Right forelimb (tissue), 1 donor: ENCODE measurements around the gene TSPOAP1.

Experiments used
- DNase-seq: peaks from one replicate; pipeline ENCODE4 v3.0.0-alpha.2; 2018

TSPOAP1 gene, protein sequence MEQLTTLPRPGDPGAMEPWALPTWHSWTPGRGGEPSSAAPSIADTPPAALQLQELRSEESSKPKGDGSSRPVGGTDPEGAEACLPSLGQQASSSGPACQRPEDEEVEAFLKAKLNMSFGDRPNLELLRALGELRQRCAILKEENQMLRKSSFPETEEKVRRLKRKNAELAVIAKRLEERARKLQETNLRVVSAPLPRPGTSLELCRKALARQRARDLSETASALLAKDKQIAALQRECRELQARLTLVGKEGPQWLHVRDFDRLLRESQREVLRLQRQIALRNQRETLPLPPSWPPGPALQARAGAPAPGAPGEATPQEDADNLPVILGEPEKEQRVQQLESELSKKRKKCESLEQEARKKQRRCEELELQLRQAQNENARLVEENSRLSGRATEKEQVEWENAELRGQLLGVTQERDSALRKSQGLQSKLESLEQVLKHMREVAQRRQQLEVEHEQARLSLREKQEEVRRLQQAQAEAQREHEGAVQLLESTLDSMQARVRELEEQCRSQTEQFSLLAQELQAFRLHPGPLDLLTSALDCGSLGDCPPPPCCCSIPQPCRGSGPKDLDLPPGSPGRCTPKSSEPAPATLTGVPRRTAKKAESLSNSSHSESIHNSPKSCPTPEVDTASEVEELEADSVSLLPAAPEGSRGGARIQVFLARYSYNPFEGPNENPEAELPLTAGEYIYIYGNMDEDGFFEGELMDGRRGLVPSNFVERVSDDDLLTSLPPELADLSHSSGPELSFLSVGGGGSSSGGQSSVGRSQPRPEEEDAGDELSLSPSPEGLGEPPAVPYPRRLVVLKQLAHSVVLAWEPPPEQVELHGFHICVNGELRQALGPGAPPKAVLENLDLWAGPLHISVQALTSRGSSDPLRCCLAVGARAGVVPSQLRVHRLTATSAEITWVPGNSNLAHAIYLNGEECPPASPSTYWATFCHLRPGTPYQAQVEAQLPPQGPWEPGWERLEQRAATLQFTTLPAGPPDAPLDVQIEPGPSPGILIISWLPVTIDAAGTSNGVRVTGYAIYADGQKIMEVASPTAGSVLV (N-terminal part only)

DNA sequence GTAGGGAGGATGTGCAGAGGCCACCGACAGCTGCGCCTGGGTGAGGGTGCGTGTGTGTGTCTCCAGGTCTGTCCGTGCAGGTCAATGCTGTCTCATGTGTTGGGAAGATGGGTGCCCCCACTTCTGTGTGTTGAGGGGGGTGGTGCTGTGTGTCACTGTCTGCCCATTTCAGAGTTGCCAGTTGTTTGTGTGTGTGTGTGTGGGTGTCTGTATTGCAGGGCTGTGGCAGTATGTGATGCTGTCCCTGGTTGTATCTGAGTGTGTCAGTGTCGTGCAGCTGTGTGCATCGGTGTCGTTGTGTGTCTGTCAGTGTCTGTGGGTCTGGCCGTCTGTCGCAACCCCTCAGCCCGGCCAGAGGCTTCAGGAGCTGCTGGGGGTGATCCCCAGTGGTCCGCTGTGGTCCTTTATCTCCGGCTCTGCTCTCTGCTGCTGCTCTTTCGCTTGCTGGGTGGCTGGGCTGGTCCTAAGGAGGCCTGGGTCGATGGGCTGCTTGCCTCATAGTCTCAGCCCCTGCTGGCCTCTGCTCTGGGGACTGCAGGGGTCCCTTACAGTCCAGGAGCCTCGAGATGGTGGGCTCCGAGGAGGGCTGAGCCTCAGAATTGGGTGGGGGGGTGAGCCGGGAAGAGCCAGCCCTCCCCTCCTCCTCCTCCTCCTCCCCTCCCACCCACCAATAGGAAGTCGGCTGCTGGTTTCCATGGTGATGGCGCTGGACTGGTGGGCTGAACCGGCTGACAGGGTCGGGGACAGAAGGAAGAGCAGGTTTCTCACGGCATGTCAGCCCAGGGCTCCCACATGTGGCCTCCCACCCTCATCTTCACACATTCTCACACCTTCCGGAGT, at the start of gene TSPOAP1:
Gene TSPOAP1, minus strand, starts transcription at position 601 of the 840 bp plus-strand sequence. CDS start 875 bp downstream, outside the sequence.
- no peak for DNase-seq

DNA sequence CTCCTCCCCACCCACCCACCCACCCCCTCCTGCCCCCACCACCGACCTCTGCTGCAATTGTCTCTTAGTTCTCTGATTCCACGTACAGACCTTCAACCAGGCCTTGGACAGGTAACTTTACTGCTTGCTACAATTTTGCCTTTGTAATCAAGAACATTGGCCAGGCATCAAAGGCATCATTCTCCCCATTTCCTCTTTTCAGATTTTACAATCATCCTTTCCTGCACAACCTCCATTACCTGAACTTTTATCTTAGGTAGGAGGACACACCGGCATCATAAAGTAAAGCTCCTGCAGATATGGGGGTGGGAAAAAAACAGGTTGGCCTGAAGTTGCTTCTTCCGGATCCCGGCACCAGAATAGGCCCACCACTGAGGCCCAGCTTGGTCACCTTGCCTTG, 49.1 kb upstream of the TSPOAP1 start:
- no peak for DNase-seq

DNA sequence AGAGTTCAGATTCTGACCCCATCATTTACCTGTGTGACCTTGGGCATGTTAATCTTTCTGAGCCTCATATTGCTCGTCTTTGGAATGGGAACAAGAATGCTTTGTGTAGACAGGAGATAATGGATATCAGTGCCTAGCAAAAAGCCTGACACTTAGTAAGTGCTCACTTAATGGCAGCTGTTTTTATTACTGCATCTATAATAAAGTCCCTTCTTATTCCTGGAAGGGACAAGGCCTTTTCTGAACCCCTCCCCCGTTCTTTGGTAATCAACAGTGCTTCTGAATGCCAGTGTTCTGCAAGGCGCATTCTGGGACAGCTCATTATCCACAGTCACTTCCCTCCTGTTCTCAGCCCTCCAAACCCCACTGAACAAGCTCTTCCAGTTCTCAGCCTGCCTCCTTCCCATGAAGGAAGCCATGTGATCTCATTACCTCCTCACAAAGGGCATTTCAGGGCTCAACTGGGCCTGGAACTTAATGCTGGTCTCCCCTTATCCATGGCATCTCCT, 48.6 kb upstream of the TSPOAP1 start:
- no peak for DNase-seq

DNA sequence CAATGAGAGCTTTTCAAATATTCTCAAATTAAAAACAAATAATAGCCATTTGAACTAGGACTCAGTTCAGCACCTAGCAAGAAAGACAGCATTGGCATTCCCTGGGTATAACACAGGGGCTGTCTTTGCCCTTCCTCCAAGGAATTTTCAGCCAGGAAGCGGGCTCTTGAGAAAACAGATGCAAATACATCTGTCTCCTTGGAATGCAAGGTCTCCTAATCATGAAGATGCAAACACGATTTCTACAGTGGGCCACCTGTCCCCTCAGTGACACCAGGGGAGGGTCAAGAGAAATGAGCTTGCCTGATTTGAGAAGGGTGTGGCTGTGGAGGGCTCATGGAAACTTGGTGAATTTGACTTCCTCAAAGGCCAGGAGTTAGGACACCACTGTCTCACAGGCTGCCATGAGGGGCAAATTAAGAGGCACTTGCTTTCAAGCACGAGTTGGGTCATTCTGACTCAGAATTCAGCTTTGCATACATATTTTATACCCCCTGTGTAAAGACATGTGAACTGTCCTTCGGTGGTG, 47.9 kb upstream of the TSPOAP1 start:
- DNase-seq: no peak

DNA sequence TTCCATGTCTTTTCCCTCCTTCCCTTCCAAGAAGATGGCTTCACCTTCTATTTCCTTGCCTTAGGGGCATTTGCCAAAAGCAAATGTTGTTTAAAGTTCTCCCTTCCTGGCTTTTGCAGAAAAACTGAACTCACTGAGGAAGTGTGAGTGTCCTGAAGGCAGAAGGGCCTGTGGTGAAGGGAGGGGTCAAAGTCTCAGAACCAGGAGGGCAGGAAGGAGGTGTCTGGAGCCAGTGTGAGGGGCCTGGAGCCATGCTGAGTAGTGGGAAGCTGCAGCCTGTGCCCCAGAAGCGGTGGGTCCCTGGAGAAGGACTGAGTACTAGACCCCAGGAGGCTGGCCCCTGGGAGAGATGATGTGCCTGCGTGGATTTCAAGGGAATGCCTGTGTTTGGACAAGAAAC, 47.2 kb upstream of the TSPOAP1 start:
- DNase-seq: no peak

DNA sequence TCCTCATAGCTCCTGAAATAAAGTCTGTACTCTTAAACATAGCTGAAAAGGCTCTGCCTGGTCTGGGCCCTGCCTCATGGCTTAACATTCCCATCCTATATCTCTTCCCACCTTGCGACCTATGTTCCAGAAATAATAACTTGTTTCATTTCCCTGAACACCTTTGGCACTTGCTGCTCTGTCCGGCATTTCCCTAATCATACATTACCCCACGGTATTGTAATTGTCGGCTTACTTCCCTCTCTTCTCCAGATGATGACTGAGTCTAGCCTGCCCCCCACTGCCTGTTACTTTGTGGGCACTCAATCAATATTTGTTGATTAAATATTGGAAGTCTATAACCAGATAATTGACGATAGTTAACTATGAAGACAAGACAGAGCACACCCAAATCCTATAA, 46.7 kb upstream of the TSPOAP1 start:
- no peak for DNase-seq

DNA sequence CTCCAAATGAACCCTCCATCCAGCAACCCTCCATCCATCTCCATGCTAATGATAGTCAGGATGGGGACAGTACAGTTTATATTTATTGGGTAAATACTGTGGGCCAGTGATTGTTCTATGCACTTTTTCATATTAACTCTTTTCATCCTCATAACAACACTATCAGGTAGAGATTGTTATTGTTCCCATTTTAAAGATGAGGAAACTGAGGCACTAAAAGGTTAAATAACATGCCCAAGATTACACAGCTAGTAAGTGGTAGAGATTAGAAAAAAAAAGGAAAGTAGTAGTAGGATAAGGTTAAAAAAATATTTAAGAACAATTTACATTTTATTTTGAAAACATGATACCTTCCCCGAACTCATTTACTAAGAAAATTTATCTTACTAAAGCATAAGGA, 45.3 kb upstream of the TSPOAP1 start:
- DNase-seq: no peak

DNA sequence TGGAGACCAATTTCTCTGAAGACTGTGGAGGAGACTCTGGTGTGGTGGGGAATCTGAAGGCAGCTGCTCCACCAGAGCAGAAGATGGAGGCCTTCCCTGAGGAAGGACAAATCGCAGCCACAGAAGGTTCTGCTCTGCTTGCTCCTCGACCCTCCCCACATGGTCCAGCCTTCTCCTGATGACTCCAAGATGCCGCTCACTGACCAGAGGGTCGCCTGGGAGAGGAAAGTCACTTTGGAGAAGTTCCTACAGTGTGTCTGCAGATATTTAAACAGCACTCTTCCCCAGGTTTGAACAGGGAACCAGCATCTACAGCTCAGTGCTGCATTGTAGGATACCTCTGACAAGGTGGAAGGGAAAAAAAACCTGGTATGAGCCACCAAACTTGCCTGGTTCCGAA, 44.4 kb upstream of the TSPOAP1 start:
- no peak for DNase-seq

DNA sequence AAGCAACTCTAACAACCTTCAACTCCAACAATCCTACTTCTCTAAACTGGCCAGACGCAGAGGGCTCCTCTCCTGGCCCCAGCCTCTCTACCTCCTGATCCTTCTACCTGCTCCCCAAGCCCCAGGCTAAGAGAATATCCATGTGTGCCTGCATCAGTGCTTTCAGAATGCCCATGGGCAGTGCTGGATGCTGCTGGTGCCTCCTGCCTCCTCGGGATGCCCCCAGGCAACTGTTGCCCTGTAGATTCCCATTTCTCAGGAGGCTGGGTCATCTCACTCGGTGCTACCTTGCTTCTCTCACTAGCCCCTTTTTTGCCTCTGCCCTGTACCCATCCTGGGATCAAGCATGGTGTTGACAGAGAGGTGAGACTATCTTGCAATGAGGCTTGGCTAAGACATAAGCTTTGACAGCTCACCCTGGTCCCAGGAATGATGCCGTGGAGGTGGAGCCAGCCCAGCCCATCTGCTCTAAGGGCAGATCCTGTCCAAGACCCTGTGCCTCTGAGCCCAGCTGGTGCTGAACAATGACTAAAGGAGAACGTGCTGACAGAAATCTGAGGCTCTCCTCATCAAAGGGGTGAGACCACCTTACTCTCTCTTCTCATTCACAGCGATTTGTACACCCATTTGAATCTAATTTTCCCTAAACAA, 42.8 kb upstream of the TSPOAP1 start:
- no peak for DNase-seq

DNA sequence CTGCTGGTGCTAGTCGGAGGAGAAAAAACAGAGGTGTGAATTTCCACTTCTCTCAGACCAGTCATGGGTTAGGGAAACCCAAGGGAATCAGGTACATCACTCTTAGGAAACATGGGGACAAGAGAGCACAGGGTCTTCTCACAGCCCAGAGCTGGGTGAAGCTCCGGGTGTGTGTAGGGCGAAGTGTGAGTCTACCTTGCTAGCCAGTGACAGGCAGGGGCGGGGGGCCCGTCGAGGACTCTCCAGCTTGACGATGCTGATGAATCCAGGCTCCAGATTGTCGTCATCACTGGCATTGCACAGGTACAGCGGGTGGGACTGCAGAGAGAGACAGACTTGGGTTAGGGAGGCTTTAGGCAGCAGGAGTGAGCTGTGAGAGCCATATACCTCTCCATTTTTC, 42.1 kb upstream of the TSPOAP1 start:
- DNase-seq: no peak

DNA sequence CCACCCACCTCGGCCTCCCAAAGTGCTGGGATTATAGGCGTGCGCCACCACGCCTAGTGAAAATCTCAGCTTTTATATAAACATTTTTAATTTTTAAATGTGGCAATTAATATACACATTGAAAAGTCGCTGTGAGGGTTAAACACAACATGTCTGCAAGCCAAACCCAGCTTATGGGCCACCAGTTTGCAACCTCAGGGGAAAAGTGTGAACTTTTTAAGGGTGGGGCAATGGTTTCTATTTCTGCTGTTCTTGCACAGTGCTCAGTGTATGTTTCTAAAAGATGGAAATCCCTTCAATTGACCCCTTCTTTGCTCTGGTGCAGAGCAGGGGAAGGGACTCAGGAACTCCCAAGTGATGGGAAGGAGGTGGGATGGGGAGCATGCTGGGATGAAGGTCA, 41.7 kb upstream of the TSPOAP1 start:
- no peak for DNase-seq

DNA sequence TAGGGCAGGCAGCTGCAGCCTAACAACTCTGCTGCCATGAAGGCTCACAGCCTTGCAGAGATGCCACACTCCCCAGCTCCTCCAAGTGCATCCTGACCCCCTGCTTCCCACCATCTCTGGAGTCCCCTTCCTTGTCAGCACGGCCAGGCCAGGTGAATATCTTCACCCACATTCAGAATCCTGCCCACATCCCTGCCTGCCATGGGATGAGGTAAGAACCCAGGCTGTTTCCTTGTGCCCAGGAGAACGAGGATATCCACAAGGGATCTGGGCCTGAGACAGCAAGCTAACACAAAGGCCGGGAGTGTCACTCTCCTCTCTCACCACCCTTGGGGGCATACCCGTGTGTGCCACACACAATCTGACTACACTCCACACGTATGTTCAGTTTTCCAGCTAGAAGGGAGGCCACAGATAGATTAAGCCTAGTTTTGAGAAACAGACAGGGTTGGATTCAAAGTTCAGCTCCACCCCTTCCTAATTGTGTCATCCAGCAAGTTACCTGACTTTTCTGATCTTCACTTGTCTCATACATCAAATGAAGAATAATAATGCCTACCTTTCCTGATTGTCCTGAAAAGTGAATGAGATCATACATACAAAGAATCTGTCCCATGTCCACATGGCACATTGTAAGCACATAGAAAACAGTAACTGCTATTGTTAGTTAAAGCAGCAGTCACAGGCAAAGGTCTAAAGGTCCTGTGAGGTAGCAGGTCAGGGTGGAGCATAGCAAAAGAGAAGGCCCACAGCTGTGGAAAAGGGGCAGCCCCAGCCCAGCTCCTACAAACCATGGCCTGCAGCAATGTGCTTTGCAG, 40.8 kb upstream of the TSPOAP1 start:
- no peak for DNase-seq

DNA sequence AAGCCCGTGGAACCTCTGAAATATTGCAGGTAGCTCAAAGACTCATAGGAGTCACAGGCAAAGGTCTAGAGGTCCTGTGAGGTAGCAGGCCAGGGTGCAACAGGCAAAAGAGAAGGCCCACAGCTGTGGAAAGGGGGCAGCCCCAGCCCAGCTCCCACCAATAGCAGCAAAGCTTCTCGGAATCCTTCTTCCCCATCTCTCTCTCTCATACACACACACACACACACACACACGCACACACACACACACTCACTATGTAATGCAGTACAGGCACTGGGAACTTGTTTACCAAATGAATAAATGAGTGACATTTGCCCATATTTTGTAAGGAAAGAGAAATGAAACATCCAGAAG, 40.2 kb upstream of the TSPOAP1 start:
- no peak for DNase-seq

DNA sequence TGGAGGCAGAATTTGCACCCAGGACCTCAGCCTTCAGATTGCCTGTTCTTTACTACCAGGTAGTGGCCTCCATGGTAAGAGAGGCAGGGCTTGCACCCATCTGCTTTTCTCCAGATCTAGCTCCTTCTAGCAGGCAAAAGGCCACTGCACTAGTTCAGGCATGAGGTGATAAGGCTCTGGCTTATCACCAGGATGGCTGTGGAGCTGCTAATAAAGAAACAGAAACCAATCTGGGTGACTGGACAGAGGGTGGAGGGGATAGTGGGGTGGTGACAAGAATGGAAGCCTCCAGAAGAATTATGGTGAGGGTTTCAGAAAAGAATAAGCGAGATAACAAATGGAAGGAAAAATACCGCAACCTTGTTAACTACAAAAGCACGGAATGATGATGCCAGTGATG, 38.9 kb upstream of the TSPOAP1 start:
- DNase-seq: no peak

DNA sequence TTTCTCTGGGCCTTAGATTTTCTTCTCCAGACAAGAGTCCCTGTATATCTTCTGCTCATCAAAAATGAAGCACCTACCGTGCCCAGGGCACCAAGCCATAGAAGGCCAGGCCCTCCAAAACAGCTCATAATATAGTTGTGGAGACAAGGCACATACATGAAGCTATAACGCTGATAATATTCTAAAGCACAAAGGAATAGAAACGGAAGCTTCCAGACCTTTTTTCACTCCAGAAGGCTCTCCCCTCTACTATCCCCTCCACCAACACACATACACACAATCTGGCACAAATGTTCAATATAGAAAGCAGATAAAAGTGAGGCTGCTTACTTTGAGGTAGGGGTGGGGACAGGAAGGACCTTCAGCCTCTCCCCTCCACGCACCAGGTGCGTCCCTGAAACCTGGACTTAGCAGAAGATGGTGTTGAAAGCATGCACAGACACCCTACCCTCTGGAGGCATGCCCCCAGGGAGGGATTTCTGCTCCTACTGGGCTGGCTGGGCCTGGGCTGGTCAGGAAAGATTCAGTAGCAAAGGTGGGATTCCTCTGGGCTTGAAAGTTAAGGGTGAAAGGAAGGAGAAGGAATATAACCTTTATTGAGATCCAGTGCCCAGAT, 37.5 kb upstream of the TSPOAP1 start:
- no peak for DNase-seq

DNA sequence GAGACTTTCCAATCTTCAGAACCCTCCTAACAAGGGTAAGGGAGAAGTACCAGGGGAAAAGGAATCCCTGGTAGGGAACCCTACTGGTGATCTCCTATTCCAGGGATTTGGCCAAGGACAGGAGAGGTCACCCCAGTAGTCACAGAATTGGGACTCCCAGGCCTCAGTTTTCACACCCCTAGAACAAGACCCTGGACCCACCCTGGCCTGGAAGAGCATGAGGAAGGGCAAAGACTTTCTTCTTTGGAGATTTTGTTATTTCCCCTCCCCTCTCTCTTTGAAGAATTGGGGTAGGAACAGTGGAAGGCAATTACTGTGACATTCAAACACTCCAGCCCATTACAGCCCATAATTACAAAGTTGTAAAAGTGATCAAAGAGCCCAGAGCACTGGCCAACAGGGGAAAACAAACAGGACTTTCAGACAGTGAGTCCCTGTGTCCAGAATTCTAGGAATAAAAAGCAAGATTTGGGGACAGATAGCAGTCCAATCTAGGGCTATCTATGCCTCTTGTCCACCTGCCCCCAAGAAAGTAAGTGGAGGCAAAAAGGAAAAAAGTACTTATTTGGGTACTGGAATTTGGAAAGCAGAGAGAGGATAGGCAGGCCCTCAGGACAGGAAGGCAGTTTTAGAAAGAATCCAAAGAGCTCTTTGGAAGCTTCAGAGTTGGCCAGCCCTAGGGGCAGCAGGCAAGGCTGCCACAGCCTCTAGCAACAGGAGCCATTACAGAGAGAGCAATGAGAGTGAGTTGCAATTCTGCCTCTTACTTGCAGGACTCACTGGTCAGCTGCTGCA, 36.8 kb upstream of the TSPOAP1 start:
- no peak for DNase-seq

DNA sequence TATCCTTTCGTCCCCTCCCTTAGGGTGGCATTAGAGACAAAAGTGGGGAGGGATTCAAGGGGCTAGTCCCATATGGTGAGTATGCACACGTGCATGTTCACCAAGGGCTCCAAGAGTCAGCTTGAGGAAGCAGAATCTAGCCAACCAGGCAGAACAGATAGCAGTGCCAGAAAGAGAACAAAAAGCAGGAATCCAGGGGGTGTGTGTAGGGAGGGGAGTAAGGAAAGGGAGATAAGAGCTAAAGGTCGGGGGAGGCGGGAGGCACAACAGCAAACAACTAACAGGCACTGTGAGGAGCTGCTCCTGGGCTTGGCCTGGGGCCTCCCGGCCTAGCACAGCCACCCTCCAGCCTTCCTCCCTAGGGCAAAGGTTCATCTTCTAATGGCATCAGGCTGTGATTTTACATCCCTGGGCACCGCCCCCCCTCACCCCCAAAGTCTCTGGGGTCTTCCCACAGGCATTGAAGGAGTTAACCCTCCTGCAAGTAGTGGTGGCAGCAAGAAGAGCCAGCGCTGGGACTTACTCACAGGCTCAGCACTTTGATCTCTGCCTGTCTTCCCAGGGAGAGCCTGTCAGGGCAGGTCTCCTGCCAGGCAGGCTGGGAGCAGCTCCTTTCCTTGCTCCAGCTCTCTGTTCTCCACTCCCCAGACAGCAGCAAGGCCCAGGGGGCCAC, 35.8 kb upstream of the TSPOAP1 start:
- DNase-seq: no peak

DNA sequence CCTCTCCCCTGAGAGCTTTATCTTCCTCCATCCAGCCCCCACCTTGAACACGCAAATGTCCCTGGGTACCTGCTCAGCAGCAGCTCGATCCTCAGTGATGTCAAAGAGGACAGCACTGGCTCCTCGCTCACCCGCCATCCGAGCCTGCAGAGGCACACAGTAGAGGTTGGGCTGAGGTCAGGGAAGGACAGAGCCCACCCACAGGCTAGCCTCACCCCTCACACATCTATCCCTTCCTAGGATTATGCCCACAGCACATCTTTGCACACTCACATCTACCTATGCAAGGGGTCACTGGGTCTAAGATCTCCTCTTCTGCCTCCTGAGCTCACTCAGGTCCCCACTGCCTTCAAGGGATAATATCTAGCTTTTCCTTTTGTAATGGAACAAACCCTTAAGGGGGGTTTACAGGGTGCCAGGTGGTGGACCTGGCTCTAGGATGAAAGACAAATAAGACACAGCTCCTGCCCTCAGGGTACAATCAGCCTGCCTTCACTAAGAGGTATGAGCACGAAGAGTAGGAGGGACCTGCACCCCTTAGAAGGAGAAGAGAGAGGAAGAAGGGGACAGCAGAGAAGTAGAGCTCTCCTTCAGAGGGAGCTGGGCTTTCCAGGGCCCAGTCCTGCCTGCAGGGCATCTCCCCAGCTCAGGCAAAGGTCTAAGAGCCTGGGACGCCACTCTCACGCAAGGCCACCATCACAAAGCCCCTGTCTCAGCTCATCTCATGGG, 35.0 kb upstream of the TSPOAP1 start:
- DNase-seq: no peak
